Measurements from ENCODE around the gene DNM1.

DNA sequence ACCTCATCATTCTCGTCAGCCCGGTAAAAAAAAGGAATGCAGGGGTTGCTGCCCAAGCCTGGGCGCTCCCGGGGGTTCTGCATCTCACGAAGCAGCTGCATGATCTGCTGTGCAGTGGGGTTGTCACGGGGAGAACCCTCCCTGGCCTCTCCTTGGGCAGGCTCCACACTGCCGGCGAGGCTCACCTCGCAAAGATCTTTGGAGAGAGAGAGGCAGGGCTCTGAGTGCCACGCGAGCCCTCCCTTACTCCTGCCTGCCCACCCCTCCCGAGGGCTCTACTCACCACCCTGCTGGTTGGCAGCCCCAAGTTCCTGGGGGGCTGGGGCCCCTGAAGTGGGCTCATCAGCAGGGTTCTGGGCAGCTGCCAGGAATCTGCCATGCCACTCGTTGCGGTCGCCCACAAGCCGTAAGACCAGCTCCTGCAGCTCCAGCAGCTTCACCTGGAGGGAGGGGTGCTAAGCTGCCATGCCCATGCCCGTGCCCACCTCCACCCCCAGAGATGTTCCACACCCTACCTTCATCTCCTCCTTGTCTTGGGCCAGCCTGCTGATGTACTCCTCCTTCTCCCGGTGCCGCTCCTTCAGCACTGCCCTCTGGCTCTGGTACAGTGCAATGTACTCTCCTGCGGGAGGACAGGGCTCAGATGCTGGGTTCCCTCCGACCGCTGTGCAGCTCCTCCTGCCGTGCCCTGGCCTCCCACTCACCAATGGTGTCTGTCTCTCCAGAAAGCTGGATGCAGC, 54.1 kb downstream of the DNM1 start:
- TF ChIP-seq, protein P1, sequence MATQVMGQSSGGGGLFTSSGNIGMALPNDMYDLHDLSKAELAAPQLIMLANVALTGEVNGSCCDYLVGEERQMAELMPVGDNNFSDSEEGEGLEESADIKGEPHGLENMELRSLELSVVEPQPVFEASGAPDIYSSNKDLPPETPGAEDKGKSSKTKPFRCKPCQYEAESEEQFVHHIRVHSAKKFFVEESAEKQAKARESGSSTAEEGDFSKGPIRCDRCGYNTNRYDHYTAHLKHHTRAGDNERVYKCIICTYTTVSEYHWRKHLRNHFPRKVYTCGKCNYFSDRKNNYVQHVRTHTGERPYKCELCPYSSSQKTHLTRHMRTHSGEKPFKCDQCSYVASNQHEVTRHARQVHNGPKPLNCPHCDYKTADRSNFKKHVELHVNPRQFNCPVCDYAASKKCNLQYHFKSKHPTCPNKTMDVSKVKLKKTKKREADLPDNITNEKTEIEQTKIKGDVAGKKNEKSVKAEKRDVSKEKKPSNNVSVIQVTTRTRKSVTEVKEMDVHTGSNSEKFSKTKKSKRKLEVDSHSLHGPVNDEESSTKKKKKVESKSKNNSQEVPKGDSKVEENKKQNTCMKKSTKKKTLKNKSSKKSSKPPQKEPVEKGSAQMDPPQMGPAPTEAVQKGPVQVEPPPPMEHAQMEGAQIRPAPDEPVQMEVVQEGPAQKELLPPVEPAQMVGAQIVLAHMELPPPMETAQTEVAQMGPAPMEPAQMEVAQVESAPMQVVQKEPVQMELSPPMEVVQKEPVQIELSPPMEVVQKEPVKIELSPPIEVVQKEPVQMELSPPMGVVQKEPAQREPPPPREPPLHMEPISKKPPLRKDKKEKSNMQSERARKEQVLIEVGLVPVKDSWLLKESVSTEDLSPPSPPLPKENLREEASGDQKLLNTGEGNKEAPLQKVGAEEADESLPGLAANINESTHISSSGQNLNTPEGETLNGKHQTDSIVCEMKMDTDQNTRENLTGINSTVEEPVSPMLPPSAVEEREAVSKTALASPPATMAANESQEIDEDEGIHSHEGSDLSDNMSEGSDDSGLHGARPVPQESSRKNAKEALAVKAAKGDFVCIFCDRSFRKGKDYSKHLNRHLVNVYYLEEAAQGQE (IDR thresholded peaks at IDR 0.05; ENCODE audit: low read depth), result no peak
- TF ChIP-seq TEAD4 (IDR thresholded peaks at IDR 0.05) (no peak), EP300 (IDR thresholded peaks at IDR 0.05; ENCODE audit: borderline replicate concordance) (no peak), RAD21 (IDR thresholded peaks at IDR 0.05; ENCODE audit: low read depth) (no peak)
- TF ChIP-seq, protein P2, sequence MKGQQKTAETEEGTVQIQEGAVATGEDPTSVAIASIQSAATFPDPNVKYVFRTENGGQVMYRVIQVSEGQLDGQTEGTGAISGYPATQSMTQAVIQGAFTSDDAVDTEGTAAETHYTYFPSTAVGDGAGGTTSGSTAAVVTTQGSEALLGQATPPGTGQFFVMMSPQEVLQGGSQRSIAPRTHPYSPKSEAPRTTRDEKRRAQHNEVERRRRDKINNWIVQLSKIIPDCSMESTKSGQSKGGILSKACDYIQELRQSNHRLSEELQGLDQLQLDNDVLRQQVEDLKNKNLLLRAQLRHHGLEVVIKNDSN (IDR thresholded peaks at IDR 0.05), result no peak
